Breast epithelium (tissue), 4 donors: ENCODE results near the gene SAFB2. TPM values are rescaled to one million over a fixed set of nuclear protein-coding genes. Genes with fewer than 3 reads are reported as not detected.

Source experiments
- DNase-seq, 2 donors: peaks; one replicate each; pipeline ENCODE4 v3.0.0-alpha.2; 2019; ENCODE audit warnings: low spot score in 2 of 2
- H3K27ac ChIP-seq, 2 donors: fragments of 200-600 bp; sonication (generic) in 1 of 2; one replicate each; pipeline ENCODE4 v1.5.1; 2016 to 2019; ENCODE audit warnings: mild to moderate bottlenecking in 1 of 2
- H3K27me3 ChIP-seq, 2 donors: fragments of 200-600 bp; sonication (generic) in 1 of 2; one replicate each; pipeline versions ENCODE4 v1.5.1 to v1.6.0; 2017 to 2019; ENCODE audit warnings: control low read depth in 1 of 2, mild to moderate bottlenecking in 1 of 2
- H3K36me3 ChIP-seq: fragments of 200-600 bp; one replicate; pipeline ENCODE4 v1.5.1; 2019
- H3K4me1 ChIP-seq, 2 donors: fragments of 200-600 bp; sonication (generic); one replicate each; pipeline ENCODE4 v1.5.1; 2016 to 2019; ENCODE audit warnings: control low read depth in 1 of 2
- H3K4me3 ChIP-seq, 3 donors: fragments of 200-600 bp; sonication (generic); 1 replicate in 2 of 3; 2 replicates in 1 of 3; pipeline ENCODE4 v1.5.1; 2016 to 2019; ENCODE audit warnings: mild to moderate bottlenecking in 3 of 3, moderate library complexity in 2 of 3
- H3K9me3 ChIP-seq, 2 donors: fragments of 200-600 bp; sonication (generic) in 1 of 2; one replicate each; pipeline ENCODE4 v1.5.1; 2016 to 2019; ENCODE audit warnings: control low read depth in 1 of 2
- POLR2A ChIP-seq: fragments of 450-650 bp; IDR thresholded peaks from one replicate; pipeline ENCODE4 v1.6.1; 2016; ENCODE audit warnings: antibody characterized with exemption, mild to moderate bottlenecking, moderate library complexity
- POLR2AphosphoS5 ChIP-seq, 3 donors: sonication (generic); formaldehyde crosslinking; IDR thresholded peaks; one replicate each; pipeline ENCODE4 v1.6.1; 2017; ENCODE audit warnings: antibody characterized with exemption in 3 of 3
- intact Hi-C: fragments of 100-400 bp; cut with DNase I; formaldehyde crosslinking; loops from one replicate; pipeline ENCODE4 v1.15.1; 2023; ENCODE audit warnings: low total_unique reads
- total RNA-seq, 3 donors: library from RNA; depleted of rRNA; stranded (reverse); fragments of >200 nt; gene quantifications; one replicate each; pipeline ENCODE4 v1.1.0, GENCODE V29; 2016
- TF ChIP-seq, protein P1 (sequence below), 3 donors: fragments of 450-650 bp; IDR thresholded peaks; one replicate each; pipeline ENCODE4 v1.5.1; 2016 to 2017; ENCODE audit warnings: antibody characterized with exemption in 3 of 3, mild to moderate bottlenecking in 3 of 3, moderate library complexity in 3 of 3

The SAFB2 gene
- total RNA-seq, 3 donors from 2014 or later: 46.4 to 68.8 (median 62.1) TPM

DNA sequence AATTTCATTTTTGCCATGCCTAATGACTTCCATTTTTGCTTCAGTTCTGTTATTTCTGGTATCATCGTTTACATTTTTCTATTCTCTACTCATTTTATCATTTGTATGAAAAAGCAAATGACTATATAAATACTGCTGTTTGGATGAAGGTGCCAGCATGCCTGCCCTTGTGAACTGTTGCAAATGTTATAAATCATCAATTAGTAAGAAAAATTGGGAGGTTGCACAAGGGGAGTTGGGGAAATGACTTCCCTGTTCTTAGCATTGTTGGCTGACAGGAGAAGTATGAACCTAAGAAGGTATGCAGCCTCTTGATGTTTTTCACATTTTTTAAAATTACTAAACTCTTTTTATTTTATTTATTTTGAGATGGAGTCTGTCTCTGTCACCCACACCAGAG is 15.4 kb upstream of the SAFB2 start:
- intact Hi-C loops: no loop called here
- no peaks in the 10 kb centered on the region for H3K4me1 ChIP-seq

DNA sequence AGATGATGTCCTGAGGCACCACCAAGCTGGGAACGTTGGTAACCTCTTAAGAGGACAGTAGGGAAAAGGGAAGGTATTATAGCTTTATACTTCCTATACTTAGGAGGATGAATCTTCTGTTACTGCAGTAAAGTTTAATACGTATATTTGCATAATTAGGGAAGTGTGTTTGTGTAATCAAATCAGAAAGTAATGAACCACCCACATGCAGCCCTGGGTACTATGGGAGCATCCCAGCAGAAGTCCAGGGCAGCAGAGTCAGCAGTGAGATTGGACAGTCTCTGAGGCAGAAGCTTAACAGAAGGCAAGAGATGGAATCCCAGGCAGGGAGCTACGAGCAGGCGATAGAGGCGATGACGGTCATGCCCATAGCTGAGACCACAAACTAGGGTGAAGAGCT is 12.9 kb upstream of the SAFB2 start:
- peaks cover 0 to 6% of the 10 kb centered on the region in 2 donors for H3K4me1 ChIP-seq
- no peaks in the 10 kb centered on the region for H3K36me3 ChIP-seq
- intact Hi-C loops: no loop called here
- H3K27ac ChIP-seq: no peak overlapping the region
- no peak for DNase-seq
- no peaks in the 10 kb centered on the region for H3K27me3 ChIP-seq
- H3K4me3 ChIP-seq: no peak overlapping the region
- TF ChIP-seq, protein P1, sequence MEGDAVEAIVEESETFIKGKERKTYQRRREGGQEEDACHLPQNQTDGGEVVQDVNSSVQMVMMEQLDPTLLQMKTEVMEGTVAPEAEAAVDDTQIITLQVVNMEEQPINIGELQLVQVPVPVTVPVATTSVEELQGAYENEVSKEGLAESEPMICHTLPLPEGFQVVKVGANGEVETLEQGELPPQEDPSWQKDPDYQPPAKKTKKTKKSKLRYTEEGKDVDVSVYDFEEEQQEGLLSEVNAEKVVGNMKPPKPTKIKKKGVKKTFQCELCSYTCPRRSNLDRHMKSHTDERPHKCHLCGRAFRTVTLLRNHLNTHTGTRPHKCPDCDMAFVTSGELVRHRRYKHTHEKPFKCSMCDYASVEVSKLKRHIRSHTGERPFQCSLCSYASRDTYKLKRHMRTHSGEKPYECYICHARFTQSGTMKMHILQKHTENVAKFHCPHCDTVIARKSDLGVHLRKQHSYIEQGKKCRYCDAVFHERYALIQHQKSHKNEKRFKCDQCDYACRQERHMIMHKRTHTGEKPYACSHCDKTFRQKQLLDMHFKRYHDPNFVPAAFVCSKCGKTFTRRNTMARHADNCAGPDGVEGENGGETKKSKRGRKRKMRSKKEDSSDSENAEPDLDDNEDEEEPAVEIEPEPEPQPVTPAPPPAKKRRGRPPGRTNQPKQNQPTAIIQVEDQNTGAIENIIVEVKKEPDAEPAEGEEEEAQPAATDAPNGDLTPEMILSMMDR (IDR thresholded peaks at IDR 0.05): no peak
- no peak for TF ChIP-seq POLR2A
- no peak for TF ChIP-seq POLR2AphosphoS5 (IDR thresholded peaks at IDR 0.05)
- H3K9me3 ChIP-seq: no peaks in the 10 kb centered on the region

More for the DNA sequence above, 15.4 kb upstream of the SAFB2 start:
- H3K4me3 ChIP-seq: no peak overlapping the region
- H3K9me3 ChIP-seq: no peaks in the 10 kb centered on the region
- no peak overlapping the region for H3K27ac ChIP-seq
- no peaks in the 10 kb centered on the region for H3K27me3 ChIP-seq
- no peaks in the 10 kb centered on the region for H3K36me3 ChIP-seq
- no peak for DNase-seq
- TF ChIP-seq, protein P1 (IDR thresholded peaks at IDR 0.05): no peak
- no peak for TF ChIP-seq POLR2A
- no peak for TF ChIP-seq POLR2AphosphoS5 (IDR thresholded peaks at IDR 0.05)

DNA sequence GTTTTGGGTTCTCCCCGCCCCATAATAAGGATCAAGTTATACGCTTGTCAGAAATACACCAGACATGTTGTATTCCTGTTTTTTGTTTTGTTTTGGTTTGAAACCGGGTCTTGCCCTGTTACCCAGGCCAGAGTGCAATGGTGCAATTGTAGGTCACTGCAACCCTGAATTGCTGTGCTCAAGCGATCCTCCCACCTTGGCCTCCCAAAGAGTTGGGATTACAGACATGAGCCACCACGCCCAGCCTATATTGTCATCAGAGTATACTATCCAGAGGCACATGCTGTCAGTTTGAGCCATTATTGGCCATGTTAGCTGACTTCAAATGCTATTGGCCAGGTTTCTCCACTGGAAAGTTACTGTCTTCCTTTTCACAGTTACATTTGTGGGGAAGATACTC is 10.1 kb upstream of the SAFB2 start:
- H3K9me3 ChIP-seq: no peaks in the 10 kb centered on the region
- peak overlapping the region in 1 of 2 donors; percentile 34 for H3K27ac ChIP-seq
- H3K36me3 ChIP-seq: no peaks in the 10 kb centered on the region
- TF ChIP-seq, protein P1 (IDR thresholded peaks at IDR 0.05): no peak
- TF ChIP-seq POLR2AphosphoS5 (IDR thresholded peaks at IDR 0.05) (no peak), POLR2A (no peak)
- H3K27me3 ChIP-seq: no peaks in the 10 kb centered on the region
- no peak overlapping the region for H3K4me3 ChIP-seq
- intact Hi-C loops: no loop called here
- peaks cover 0 to 6% of the 10 kb centered on the region in 2 donors for H3K4me1 ChIP-seq
- DNase-seq: no peak

DNA sequence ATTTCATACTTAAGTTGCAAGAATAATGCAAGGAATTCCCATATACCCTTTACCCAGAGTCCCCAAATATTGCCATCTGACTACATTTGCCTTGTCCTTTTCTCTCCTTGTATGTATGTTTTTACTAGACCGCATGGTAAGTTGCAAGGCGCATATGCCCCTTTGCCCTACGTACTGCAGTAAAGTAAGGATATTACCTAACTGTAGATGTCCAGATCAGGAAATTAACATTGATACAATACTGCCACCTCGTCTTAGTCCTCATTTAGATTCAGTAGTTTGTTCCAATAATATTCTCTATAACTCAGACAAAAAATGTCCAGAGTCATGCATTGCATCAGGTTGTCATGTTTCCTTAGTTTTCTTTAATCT is 9.7 kb upstream of the SAFB2 start:
- no peaks in the 10 kb centered on the region for H3K36me3 ChIP-seq
- DNase-seq: no peak
- no peak overlapping the region for H3K27ac ChIP-seq
- H3K27me3 ChIP-seq: no peaks in the 10 kb centered on the region
- H3K9me3 ChIP-seq: no peaks in the 10 kb centered on the region
- peaks cover 0 to 6% of the 10 kb centered on the region in 2 donors for H3K4me1 ChIP-seq
- no peak overlapping the region for H3K4me3 ChIP-seq
- intact Hi-C loops: no loop called here
- TF ChIP-seq POLR2AphosphoS5 (IDR thresholded peaks at IDR 0.05): no peak
- TF ChIP-seq, protein P1 (IDR thresholded peaks at IDR 0.05): no peak
- no peak for TF ChIP-seq POLR2A

DNA sequence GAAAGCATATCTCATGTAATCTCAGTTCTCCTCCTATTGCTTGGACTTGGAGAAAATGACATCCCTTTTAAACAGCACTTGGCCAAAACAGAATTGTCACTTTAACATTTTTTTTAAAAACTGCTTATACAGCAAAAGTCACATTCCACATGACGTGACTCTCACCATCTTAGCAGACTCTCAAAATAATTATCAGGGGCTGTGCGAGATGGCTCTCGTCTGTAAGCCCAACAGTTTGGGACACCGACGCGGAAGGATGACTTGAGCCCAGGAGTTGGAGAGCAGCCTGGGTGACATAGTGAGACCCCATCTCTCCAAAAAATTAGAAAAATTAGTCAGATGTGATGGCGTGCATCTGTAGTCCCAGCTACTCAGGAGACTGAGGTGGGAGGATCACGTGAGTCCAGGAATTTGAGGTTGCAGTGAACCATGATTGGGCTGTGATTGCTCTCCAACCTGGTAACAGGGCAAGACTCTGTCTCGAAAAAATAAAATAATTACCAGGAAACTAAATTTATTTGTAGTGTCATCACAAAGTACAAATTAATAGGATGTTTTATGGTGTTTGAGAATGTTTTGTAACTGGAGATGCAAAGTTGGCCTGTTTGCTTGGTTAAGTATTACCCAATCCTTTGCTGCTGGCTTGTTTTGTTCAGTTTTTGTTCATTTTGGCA is 9.1 kb upstream of the SAFB2 start:
- TF ChIP-seq, protein P1 (IDR thresholded peaks at IDR 0.05): no peak
- Histone ChIP-seq H3K4me1 (peaks cover 0 to 7% of the 10 kb centered on the region in 2 donors), H3K36me3 (no peaks in the 10 kb centered on the region), H3K27ac (peak overlapping the region; percentile 40 to 56), H3K27me3 (no peaks in the 10 kb centered on the region), H3K4me3 (no peak overlapping the region), H3K9me3 (no peaks in the 10 kb centered on the region)
- no peak for DNase-seq
- intact Hi-C loops: no loop called here
